ENCODE data around the gene PNPLA1.

The PNPLA1 gene

GRCh38 chr6:36350681-36351571, 81.1 kb downstream of the PNPLA1 start:
- TF ChIP-seq TEAD4 (IDR thresholded peaks at IDR 0.05) (no peak), FOXM1 (IDR thresholded peaks at IDR 0.05; ENCODE audit: borderline replicate concordance, low read depth) (no peak), USF1 (IDR thresholded peaks at IDR 0.05) (no peak), REST (IDR thresholded peaks at IDR 0.05; ENCODE audit: low read depth) (no peak), TAF1 (IDR thresholded peaks at IDR 0.05; ENCODE audit: low read depth) (no peak), NFIC (IDR thresholded peaks at IDR 0.05) (no peak), MAX (IDR thresholded peaks at IDR 0.05) (no peak), ZBTB7A (IDR thresholded peaks at IDR 0.05; ENCODE audit: low read depth) (no peak), CREB1 (IDR thresholded peaks at IDR 0.05; ENCODE audit: low read depth) (no peak), CEBPB (IDR thresholded peaks at IDR 0.05) (no peak), TCF12 (IDR thresholded peaks at IDR 0.05; ENCODE audit: low read depth) (no peak), RAD21 (IDR thresholded peaks at IDR 0.05; ENCODE audit: low read depth) (no peak), EP300 (IDR thresholded peaks at IDR 0.05; ENCODE audit: borderline replicate concordance) (no peak)

GRCh38 chr6:36352477-36353157, 82.8 kb downstream of the PNPLA1 start:
- TF ChIP-seq CEBPB (IDR thresholded peaks at IDR 0.05) (no peak), MAX (IDR thresholded peaks at IDR 0.05) (no peak), EGR1 (IDR thresholded peaks at IDR 0.05) (no peak)

- TF ChIP-seq CREB1 (IDR thresholded peaks at IDR 0.05; ENCODE audit: low read depth) (no peak), EP300 (IDR thresholded peaks at IDR 0.05; ENCODE audit: borderline replicate concordance) (no peak)
Measured at GRCh38 chr6:36353411-36353915, 83.6 kb downstream of the PNPLA1 start.

GRCh38 chr6:36355819-36356218, 86.0 kb downstream of the PNPLA1 start:
- no peak for TF ChIP-seq TCF12 (IDR thresholded peaks at IDR 0.05; ENCODE audit: low read depth)
- no peak for TF ChIP-seq CREB1 (IDR thresholded peaks at IDR 0.05; ENCODE audit: low read depth)
- no peak for TF ChIP-seq RAD21 (IDR thresholded peaks at IDR 0.05; ENCODE audit: low read depth)
- TF ChIP-seq TEAD4 (IDR thresholded peaks at IDR 0.05) = no peak
- no peak for TF ChIP-seq MAX (IDR thresholded peaks at IDR 0.05)
- TF ChIP-seq EGR1 (IDR thresholded peaks at IDR 0.05) = no peak

- no peak for TF ChIP-seq YY1 (IDR thresholded peaks at IDR 0.05; ENCODE audit: low read depth)
- TF ChIP-seq REST (IDR thresholded peaks at IDR 0.05; ENCODE audit: low read depth) = no peak
- no peak for TF ChIP-seq CREB1 (IDR thresholded peaks at IDR 0.05; ENCODE audit: low read depth)
- no peak for TF ChIP-seq TEAD4 (IDR thresholded peaks at IDR 0.05)
- TF ChIP-seq EGR1 (IDR thresholded peaks at IDR 0.05) = no peak
- TF ChIP-seq ZBTB7A (IDR thresholded peaks at IDR 0.05; ENCODE audit: low read depth) = no peak
- TF ChIP-seq FOXM1 (IDR thresholded peaks at IDR 0.05; ENCODE audit: borderline replicate concordance, low read depth) = no peak
- no peak for TF ChIP-seq NFIC (IDR thresholded peaks at IDR 0.05)
- TF ChIP-seq CEBPB (IDR thresholded peaks at IDR 0.05) = no peak
- no peak for TF ChIP-seq MAX (IDR thresholded peaks at IDR 0.05)
- TF ChIP-seq EP300 (IDR thresholded peaks at IDR 0.05; ENCODE audit: borderline replicate concordance) = no peak
- TF ChIP-seq TAF1 (IDR thresholded peaks at IDR 0.05; ENCODE audit: low read depth) = no peak
Measured at GRCh38 chr6:36357872-36358225, 88.0 kb downstream of the PNPLA1 start.
